ENCODE results near the gene CD48.
A peak's percentile ranks its signal among the peaks of the same experiment; 100 is the strongest.
"Not testable (repeated sequence)": the region's sequence is repeated elsewhere in the genome, so short reads cannot be mapped to it uniquely, and the experiment has no call there.

Gene CD48

DNA sequence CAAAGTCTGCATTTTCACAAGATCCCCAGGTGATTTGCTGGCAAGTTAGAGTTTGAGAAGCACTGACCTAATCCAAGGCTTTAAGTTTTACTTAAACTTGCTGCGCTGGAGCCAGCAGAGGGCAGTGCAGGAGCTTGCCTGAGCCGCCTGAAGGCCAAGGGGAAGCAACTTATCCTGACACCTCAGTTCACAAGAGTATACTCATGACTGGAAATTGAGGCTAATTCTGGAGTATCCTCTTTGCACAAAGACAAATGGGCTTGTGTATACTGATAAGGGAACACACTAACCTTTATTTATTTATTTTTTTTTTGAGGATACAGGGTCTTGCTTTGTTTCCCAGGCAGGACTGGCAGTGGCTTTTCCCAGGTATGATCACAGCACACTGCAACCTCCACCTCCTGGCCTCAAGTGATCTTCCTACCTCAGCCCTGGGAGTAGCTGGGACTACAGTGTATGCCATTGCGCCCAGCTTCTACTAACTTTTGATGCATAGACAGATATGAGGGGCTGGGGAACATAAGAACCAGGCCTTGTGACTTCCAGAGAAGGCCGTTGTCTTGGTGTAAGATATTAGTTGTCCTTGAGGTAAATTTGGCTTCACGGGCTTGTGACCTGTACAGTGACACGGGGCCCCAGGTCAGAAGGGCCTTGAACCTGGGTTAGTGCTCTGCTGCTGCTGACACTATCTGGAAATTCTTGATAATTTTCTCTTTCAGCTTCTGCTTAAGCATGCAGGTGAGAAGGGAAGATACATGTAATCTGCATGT is 35.8 kb downstream of the CD48 start:
- DNase-seq = peak in 1 of 2 experiments; percentile 27

DNA sequence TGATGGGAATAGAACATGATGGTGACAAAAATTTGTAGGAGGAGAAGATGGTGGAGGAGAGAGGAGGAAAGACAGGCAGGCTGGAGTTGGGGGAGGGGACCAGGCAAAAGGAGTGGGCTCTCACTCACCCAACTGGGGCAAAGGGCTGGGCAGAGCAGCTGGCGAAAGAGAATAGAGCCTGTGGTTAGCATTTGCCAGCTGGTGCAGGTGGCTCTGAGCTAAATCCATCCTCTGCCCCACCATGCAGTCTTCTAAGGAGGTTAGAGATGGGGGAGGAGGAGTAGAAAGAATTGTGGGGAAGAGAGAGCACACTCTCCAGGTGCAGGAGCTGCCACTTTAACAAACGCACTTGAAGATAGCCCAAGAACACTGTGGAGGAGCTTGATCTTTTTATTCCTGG is 37.2 kb downstream of the CD48 start:
- DNase-seq = no peak

DNA sequence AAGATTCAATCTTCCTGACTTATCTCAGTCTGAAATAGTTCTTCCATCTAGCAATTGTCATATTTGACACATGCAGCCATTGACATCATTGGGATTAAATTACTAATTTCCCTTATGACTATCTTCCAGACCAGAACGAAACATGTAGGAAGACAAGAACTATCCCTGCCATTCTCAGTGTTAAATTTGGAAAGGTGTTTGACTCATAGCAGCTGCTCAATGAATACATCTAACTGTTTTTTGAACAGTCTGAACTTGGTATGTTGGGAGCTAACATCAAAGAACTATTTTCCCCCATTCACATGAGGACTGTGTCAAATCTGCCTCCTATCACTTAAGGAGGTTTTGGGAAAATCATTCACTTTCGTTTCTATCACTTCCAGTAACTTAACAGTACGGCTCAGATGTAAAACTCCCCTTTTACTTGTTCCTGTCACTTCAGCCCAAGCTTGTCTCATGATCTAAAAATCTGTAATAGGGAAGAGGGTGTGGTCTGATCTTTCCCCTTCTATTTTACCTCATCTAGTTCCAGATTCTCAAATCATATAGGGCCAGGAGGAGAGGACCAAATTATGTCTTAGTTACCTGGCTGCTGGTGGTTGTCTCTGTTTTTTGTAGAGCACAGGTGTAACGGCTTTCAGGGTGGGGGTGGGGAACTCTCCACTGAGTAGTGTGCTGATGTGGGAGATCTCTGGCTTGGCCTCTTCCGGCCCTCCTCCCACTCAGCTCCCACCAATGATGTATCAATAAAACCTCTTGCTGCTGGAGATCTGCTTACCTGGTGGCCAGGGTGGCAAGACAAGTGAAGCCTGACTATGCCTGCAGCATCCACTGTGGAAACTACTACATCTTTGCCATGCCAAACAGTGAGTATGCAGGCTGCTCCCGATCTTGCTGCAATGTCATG is 38.6 kb downstream of the CD48 start:
- no peak for DNase-seq

DNA sequence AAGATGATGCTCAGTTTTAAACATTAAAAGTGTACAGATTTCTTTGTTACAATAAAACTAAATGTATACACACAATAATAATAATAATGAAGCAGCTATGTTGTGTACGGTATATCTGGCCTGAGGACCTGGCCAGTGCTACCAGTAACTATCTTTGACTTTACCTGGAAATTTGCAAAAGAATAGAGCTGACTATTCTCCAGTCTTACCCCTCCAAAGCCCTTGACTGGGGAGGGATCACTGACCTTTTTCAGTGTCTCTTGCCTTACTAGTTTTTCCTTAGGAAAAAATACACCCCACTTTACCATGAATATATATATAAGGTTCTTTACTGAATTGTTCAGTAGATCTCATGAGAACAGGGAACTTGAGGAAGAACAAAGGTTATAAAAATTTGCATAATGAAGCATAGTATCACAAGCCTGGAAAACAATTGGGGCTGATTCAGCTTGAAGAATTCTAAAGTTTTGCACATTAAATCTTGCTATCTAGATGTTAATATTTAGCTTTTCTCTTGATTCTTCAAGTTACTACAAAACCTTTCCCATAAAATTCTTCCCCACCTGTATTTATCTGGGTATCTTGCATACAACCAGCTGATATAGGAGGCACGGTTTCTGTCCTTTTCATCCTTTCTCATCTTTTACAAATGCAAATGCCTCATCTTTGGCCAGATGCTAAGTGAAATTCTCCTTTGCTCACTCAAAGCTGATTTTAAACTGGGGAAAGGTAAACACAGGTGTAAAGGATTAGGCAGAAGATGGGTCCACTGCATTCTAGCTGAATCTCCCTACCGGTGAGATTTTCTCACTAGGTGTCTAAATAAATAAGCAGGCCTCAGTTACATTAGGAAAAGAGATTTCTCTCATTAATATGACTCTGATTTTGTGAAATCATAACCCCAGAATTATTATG is 39.8 kb downstream of the CD48 start:
- DNase-seq = no peak

DNA sequence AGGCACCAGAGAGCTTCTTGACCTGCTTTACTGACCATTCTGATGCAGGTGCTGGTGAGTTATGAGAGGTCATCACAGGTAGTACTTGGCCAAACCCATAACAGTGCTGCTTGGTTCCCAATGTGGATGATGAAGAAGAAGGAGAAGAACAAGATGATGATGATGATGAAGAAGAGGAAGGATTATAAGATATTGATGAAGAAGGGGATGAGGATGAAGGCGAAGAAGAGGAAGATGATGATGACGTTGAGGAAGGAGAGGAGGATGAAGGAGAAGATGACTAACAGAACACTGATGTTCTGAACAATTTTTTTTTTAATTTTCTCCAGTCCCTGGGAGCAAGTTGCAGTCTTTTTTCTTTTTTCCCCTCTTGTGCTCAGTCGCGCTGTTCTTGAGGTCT is 40.9 kb downstream of the CD48 start:
- no peak for DNase-seq

DNA sequence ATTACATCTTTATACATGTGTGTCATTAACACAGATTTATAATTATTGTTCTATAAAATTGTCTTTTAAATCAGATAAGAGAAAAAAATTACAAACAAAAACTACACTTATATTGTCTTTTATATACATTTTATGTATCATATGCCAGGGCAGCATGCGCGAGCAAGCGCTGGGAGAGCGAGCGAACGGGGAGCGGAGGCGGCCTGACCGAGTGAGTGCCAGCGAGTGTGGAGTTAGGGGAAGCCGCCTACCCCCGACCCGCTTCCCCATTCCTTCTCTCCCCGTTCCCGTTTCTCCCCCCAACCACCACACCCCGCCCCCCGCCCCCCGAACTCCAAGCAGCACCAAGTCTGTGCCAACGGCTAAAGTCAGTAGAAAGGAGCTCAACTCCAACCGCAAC is 41.8 kb downstream of the CD48 start:
- DNase-seq = no peak

DNA sequence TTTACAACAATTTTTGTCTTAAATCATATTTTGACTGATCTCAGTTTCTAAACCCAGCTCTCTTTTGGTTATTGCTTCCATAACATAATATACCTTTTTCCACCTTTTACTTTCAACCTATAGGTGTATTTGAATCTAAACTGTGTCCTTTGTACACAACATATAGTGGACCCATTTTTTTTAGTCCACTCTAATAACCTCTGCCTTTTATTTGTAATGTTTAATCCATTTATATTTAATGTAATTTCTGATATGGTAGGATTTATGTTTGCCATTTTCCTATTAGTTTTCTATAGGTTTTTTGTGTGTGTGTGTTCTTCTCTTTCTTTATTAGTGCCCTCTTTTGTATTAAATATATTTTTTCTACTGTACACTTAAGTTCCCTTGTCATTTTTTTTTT is 42.3 kb downstream of the CD48 start:
- DNase-seq = no peak

DNA sequence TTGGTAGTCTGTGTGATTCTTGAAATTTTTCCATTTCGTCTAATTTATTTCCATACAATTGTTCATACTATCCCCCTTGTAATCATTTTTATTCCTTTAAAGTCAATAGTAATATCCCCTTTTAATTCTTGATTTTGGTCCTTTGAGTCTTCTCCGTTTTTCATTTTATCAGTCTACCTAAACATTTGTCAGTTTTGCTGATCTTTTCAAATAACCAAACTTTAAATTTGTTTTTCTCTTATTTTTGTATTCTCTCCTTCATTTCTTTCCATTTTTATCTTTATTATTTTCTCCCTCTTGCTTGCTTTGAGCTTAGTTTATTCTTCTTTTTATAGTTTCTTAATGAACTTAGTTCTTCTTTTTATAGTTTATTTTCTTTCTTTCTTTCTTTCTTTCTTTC is 43.7 kb downstream of the CD48 start:
- no peak for DNase-seq

DNA sequence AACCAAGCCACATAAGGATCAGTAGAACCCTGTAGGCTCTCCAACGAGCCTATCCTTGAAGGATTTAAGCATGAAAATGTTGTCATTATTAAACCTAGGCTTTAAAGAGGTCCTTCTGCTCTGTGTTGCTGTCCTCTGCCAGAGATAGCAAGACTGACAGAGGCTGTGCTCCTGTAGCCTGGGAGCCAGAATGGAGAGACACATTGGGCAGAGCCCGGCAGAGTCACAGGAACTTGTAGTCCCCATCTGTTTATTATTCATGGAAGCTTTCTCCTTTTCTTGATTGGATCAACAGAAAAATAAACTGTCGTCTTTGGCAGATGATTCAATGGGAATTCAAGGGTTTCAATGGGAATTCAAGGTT is 45.6 kb downstream of the CD48 start:
- DNase-seq = no peak

DNA sequence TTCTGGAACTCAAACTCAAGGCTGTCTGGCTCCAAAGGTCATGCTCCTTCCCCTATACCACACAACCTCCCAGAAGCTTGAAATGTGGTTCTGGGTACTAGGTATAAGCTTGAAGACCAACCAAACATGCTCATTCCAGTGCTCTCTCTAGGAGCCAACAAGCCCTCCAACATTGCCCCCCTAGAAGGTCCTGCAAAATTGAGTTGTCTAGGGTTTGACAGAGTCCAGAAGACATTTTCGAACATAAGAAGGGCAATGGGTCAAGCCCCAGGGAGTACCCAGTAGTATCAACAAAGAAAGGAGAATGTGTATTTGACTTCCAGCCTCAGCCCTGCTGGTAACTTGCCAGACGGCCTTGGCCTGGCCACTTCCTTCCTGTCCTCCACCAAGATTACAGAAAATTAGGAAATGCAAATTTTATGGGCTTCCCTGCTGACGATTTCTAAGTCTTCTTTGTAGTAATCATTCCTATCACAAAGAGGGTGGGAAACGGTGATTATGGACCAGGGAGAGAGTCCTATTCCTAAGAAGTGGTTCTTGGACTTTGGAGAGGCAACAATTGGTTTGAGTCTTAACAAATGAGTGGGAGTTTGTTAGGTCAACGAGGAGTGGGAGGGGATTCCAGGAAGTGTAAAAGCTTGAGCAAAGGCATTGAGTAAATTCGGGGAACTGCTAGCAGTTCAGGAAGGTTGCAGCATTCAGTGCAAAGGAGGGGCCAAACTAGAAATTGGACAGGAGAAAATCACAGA is 46.1 kb downstream of the CD48 start:
- no peak for DNase-seq

DNA sequence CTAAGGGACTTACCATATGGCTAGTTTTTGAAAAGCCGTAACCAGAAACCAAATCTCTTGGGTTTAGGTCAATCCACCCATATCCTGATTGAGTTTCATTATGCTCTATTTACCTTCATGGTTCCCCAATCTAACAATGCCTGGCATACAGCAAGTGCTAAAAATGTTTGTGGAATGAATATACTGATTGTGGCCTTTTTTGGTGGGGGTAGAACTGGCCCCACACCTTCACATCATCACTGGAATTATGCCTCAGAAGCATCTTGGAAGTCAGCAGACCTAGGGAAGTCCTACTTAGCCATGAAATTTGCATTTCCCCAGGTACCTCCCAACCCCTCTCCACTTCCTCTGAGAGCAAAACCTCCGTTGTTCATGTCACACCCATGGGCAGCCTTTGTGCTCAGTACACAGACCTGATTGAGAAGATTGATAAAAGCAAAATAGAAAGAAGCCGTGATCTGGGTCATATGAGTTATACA is 47.0 kb downstream of the CD48 start:
- DNase-seq = no peak

DNA sequence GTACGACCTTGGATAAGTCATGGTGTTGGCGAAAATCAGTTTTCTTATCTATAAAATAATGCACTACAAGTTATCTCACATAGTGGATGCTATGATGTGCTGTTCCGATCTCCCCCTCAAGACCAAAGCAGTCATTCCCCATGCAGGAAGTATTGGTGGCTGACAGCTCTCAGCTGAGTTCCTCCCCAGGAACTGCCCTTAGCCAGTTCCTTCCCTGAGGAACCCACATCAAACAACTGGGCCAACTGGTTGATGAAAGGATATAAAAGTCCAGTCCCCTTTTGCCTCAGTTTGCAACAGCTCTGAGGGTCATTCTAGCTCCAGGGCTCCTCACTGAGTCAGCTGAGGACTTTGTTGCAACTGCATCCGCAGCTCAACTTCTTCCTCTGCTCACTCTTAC is 48.7 kb downstream of the CD48 start:
- DNase-seq = no peak

DNA sequence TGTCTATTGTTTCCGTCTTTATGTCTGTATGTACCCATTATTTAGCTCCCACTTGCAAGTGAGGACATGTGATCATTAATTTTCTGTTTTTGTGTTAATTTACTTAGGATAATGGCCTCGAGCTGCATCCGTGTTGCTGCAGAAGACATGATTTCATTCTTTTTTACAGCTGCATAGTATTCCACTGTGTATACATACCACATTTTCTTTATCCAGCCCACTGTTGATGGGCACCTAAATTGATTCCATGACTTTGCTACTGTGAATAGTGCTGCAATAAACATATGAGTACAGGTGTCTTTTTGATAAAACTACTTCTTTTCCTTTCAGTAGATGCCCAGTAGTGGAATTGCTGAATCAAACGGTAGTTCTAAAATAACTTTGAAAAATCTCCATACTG is 52.1 kb downstream of the CD48 start:
- DNase-seq = no peak

DNA sequence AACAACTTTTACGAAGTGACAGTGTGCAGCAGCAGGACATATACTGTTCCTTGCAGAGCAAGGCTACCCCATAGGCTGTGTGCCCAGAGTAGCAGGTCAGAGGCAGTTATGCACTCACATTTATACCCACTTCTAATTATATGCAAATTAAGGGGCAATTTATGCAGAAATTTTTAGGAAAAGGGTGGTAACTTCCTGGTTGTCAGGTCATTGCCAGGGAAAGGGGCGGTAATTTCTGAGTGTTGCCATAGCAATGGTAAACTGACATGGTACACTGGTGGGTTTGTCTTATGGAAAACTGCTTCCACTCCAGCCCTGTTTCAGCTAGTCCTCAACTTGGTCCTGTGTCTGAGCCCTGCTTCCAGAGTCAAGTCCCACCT is 52.8 kb downstream of the CD48 start:
- DNase-seq = no peak

DNA sequence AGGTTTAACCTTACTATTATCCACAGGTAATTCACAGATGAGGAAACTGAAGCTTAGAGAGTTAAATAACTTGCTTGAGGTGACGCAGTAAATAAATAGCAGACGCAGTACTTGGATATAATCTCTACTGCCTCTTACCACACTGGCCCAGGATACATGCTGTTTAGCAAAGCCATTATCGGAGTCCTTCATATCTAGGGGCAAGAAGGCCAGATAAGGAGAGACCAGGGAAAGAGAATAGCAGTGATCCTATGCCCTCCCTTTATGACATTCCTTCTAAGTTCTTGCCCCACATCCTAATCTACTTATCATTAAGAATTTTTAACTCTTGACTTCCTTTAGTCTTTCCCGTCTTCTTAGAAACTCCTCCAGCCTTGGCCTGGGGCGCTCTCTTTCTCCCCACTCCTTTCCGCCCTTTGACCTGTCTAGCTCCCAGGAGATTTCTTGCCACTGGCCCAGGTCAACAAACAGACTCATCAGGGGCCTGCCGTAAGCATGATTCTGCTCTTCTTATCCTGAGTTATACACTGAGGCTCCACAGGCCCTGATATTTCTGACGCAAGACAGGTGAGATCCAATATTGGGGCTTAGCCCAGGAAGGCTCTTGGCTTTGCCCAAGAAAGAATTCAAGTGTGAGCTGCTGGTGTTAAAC is 53.3 kb downstream of the CD48 start:
- no peak for DNase-seq

DNA sequence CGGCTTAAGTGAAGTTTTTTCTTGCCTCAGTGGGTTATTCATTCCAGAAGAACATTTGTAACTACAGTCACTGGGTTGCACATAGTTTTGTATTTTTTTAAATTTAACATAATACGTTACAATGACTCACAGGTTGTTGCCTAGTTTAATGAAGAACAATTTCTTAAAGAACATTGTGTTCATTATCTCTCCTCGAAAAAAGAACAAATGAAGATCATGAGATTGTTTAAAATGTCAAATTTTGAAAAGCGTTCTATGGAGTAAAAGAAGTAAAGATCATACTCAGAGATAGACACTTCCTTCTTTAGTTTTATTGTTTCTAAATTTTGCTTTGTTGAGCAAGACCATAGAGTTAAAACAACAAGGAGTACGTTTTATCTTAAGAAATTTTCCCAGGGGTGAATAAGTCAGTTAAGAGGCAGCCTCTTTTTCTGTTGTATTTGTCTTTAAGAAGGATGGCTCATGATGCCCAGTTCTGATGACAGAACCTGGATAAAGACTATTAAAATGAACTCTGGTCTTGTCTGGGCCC is 54.3 kb downstream of the CD48 start:
- DNase-seq = no peak

DNA sequence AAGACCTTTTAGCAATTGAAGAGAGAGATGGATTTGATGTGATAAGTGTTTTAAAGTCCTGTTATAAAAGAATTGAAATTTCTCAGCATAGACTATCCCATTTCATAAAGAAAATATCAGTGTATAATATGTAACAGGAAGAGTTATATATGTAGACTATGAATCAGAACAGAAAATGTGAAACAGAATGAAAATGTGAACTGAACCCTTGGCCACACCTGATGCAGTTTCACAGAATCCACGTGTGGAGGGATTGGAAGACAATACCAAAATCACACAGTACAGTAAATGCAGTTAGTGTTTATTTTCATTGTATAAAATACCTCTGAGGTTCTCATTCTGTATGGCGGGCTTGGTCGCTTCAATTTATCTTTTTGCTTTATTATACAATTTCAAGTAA is 54.9 kb downstream of the CD48 start:
- no peak for DNase-seq

DNA sequence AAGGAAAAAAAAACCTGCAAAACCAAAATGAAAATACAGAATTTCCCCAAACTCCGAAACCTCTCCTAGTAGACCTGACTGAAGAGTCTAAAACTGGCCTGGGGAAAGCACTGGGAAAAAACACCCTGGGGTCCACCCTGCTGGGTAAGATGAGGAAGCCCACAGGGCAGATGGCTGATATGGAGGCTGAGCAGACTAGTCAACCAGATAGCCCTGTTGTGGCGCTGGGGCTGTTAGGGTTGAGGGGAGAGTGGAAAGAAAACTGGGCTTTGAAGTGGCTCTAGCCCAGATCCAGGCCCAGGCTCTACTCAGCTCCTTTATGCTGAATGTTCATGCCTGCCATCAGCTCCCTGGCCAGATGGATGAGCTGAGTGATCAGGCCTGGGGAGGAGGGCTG is 58.0 kb downstream of the CD48 start:
- no peak for DNase-seq

DNA sequence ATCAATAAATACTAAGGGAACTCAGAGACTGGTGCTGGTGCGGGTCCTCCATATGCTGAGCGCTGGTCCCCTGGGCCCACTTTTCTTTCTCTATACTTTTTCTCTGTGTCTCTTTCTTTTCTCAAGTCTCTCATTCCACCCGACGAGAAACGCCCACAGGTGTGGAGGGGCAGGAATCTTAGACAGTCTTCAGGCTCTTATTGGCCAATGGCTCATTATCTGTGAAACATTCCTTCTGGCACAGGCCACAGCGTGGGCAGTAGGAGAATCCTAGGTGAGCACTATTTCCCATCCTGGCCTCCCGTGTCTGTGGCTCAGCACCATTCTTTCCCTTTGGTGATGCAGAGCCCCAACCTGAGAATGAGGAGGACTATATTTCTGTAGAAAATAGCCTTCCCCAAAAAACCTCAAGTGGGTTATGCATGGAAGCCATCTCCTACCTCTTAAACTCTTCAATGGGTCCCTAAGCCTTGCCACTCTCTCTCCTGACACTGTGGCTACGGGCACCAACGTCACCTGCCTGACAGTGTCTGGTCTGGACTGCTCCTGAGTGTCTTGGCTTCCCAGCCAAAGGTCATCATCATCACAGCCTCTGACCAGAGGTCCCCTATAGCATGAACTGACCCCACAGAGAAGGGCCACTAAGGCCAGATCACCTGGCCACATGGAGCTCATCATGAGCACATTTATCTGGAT is 58.5 kb downstream of the CD48 start:
- DNase-seq = no peak

DNA sequence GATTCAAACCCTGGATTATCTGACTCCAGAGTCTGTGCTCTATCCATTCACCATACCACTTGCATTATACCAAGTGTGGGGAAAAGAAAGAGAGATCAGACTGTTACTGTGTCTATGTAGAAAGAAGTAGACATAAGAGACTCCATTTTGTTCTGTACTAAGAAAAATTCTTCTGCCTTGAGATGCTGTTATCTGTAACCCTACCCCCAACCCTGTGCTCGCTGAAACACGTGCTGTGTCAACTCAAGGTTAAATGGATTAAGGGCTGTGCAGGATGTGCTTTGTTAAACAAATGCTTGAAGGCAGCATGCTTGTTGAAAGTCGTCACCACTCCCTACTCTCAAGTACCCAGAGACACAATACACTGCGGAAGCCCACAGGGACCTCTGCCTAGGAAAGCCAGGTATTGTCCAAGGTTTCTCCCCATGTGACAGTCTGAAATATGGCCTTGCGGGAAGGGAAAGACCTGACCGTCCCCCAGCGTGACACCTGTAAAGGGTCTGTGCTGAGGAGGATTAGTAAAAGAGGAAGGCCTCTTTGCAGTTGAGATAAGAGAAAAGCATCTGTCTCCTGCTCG is 59.5 kb downstream of the CD48 start:
- DNase-seq = not testable (repeated sequence)
